CD4-positive, alpha-beta T cell treated with Interleukin-6 for 4 hours (primary cell): Measurements from ENCODE around the gene SLC37A4.
"Not testable (repeated sequence)": the region's sequence is repeated elsewhere in the genome, so short reads cannot be mapped to it uniquely, and the experiment has no call there.

Source experiments
- DNase-seq: peaks from one replicate; pipeline ENCODE4 v3.0.0-alpha.2; 2020; ENCODE audit warnings: mixed read lengths

SLC37A4 gene

DNA sequence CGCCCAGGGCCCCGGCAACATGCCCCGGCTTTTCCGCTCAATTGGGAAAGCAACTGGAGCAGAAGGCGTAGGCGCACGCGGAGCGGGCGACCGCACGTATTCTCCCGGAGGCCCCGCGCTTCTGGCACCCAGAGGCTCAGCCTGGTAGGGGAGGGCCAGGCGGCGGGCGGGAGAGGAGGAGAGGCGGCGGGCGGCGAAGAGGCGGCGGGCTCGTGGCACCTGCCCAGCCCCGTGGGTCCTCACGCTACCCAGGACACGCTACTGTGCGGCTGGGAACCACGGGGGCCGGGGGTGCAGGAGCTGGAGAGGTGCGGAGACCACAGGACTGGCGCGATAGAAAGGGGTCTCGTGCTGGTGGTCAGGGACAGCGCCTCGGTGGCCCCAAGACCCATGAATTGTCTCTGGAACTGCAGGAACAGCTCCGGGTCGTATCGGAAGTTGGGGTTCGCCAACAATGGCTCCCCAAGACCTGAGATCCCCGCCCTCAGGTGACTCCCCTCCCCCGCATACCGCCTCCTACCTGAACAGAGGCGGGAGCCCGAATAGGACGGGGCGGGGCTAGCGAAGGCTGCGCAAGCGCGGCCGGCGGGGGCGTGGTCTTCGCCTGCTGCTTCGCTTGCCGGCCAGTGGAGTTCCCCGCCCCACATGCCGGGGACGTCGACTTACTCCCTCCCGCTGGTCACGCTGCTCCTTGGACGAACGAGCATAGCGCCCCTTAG is at the start of gene SLC37A4:
Gene SLC37A4 (minus strand): TSS at position 549 of the 719 bp plus-strand sequence.
- DNase-seq: peak; percentile 99

DNA sequence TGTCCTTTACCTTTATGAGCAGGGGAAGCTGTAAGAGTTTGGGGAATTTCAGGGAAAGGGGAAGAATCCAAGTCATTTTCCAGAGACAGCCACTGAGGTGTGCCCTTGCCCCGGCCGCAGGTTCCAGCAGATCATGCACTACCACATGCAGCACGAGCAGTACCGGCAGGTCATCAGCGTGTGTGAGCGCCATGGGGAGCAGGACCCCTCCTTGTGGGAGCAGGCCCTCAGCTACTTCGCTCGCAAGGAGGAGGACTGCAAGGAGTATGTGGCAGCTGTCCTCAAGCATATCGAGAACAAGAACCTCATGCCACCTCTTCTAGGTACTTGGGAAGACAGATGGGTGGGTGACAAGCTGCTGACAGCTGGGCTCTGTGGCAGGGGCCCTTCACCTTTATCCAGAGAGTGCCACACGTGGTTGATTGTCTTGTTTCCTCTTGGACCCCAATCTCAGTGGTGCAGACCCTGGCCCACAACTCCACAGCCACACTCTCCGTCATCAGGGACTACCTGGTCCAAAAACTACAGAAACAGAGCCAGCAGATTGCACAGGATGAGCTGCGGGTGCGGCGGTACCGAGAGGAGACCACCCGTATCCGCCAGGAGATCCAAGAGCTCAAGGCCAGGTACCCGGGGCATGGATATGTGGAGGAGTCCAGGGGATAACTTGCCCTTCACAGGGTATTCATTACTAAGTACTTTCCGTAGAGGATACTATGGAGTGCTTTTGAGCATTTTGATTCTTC is 48.2 kb upstream of the SLC37A4 start:
- DNase-seq: no peak

DNA sequence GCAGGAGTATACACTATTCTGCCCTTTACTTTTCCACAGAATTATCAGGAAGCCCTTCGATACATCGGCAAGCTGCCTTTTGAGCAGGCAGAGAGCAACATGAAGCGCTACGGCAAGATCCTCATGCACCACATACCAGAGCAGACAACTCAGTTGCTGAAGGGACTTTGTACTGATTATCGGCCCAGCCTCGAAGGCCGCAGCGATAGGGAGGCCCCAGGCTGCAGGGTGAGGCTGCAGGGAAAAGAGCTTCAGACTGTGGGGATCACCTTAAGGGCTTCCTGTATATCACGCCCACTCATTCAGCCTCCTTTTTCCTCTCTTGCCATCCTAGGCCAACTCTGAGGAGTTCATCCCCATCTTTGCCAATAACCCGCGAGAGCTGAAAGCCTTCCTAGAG is 47.2 kb upstream of the SLC37A4 start:
- DNase-seq: no peak

DNA sequence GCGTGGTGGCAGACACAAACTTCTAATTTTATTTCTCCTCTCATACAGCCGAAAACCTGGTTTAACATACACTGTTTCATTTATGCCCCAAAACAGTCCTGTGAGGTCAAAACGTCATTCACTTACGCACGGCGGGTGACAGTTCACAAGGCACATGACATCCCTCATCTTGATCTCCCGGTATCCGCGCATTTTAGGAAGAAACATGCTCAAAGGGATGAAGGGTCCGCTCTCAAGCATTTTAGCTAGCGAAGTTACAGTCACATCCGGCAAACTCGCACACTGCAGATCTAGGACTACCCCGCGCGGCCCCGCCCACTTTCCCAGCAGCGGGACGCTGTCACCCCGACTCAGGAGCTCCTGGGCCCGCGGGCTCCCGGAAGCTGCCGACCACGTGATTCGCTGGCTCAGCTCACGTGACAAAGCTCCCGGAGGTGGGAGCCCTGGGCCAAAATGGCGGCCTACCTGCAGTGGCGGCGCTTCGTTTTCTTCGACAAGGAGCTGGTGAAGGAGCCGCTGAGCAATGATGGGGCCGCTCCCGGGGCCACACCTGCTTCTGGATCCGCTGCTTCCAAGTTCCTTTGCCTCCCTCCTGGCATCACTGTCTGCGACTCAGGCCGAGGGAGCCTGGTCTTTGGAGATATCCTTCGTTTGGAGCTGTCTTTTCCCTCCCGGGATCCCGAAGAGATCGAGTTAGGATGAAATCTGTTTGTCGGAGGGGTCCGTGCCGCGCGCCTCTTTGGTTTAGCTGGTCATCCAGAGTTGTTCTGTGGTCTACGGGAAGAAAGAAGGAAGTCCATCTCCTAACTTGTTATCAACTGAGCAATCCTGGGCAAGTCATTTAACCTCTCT is 36.9 kb upstream of the SLC37A4 start, which contains the start of gene VPS11:
Gene VPS11 (plus strand): TSS at position 448 of the 852 bp plus-strand sequence. CDS start 6 bp downstream, at position 454.
- peak; percentile 99 for DNase-seq

DNA sequence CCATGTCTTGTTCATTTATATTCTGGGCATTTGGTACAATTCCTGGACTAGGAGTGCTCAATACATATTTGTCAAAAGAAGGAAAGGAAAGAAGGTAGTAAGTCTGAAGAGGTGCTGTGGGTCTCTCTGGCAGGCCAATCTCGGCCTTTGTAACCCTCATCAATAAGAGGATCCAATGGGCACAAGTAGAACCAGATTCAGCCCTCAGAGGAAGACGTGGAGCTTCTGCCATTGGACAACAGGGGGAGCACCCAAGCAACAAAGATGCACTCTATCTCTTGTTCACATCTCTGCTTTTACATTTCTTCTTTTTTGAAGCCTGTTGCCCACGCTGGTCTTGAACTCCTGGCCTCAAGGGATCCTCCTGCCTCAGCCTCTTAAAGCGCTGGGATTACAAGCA is 34.7 kb upstream of the SLC37A4 start:
- peak; percentile 59 for DNase-seq

DNA sequence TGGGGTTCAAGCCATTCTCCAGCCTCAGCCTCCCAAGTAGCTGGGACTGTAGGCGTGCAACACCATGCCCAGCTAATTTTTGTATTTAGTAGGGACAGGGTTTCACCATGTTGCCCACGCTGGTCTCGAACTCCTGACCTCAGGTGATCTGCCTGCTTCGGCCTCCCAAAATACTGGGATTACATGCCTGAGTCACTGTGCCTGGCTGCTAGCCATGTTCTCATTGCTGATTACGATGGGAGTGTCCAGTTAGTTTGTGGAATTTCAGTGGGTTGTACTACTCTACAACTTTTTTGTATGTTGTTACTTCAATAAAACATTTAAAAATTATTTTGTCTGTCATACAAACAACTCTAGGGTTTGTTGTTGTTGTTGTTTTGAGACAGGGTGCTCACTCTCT is 32.1 kb upstream of the SLC37A4 start:
- no peak for DNase-seq

DNA sequence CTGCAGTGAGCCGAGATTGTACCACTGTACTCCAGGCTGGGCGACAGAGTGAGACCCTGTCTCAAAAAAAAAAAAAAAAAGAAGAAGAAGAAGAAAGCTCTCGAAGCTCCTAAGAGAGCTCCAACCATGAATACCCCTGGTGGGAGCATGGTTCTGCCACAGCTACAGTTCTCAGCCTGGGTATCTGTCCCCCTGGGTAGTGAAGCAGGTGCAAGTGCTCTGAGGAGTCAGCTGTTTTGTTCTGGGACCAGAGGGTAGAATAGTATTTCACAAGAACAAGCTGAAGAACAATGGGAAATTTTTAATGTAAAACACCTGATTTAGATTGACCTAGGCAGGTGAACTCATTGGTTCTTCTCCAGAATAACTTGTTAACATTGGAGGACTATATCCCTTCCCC is 30.6 kb upstream of the SLC37A4 start:
- DNase-seq: no peak

DNA sequence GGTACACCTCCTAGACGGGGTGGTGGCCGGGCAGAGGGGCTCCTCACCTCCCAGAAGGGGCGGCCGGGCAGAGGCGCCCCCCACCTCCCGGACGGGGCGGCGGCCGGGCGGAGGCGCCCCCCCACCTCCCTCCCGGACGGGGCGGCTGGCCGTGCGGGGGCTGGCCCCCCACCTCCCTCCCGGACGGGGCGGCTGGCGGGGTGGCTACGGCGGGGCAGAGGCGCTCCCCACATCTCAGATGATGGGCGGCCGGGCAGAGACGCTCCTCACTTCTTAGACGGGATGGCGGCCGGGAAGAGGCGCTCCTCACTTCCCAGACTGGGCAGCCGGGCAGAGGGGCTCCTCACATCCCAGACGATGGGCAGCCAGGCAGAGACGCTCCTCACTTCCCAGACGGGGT is 28.5 kb upstream of the SLC37A4 start:
- DNase-seq: not testable (repeated sequence)

DNA sequence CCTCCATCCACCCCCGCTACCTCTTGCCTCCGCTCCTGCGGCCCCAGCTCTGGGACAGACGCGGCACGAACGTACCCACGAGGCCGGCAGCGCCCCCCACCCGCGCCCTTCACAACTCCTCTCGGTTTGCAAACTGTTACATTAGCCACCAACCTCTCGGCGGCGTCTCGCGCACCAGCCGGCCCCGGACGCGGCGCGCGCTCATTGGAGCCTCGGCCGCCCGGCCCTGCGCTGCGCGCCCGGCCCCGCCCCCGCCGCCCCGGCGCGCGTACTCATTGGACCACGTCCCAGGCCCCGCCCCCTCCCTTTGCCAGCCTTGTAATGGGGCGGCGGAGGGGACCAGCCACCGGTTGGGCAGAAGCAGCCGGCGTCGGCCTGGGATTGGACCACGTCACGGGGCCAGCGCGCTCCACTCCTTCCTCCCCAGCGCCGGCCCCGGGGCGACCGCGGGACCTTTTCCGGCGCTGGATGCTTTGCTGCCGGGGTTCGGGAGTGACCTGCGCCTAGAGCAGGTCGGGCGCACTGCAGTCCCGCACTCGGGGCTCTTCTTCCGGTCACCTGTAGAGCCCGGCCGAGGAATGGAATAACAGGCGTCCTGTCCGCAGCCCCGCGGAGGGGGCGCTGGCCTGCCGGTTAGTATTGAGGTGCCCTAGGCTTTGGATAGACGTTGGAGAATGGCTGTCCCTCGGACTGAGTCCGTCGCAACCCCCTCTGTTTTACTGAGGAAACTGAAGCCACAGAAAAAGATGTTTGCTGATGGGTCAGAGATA is 26.5 kb upstream of the SLC37A4 start, which contains the start of gene HYOU1:
Gene HYOU1 (minus strand): TSS at position 206 of the 770 bp plus-strand sequence. CDS start 1,045 bp downstream, outside the sequence.
- DNase-seq: peak; percentile 100

DNA sequence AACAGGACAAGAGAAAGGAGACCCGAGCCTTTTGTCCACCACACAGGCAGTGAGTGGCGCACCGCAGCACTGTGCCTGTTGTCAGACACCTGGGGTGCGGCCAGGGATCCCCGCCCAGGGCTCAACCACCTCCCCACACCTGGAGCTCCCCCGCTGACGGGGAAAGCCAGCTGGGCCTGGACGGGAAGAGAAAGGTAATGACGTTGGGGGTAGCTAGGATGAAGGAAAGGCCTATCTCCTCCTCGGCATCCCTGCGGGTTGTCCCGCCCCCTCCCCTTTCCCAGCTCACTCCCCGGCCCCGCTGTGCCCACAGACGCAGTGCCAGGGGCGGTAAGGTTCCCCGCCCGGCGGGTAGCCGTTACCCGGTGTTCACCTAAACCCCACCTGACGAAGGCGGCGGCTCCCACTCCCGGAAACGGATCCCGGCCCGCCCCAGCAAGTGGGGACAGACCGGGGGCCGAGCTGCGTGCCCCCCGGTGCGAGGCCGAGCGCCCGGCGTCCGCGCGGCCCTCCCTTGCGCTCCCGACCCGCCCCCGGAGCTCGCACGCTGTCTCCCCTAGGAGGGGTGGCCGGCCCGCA is 25.8 kb upstream of the SLC37A4 start:
- DNase-seq: peak; percentile 50

DNA sequence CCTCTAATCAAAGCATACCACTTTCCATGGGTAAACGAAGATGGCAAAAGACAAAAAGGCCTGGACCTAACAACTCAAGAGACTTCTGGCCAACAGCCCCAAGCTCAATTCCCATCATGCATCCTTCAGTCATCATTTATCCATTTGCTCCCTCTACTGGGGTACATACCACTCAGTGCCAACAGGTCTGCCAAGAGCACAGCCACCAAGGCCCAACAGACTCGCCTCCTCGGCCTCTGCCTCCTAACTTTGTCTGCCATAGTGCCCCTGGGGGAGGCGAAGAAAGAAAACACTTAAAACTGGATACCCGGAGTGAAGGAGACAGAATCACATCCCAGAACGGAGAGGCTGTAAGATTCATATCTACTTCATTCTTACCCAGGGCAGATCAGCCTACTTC is 25.2 kb upstream of the SLC37A4 start:
- DNase-seq: no peak

DNA sequence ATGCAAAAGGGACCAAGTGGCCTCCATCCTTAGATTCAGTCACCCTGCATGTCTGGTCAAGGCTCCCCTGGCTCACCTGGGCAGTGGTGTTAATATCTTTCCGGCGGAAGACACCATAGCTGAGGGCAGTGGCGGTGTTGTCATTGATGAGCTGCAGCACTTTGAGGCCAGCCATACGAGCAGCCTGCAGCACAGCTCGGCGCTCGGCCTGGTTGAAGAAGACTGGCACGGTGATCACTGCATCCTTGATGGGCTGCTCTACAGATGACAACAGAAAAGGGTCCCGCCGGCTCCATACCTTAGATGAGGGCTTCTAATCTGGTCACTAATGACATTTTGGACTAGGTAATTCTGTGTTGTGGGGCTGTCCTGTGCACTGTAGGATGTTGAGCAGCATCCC is 23.7 kb upstream of the SLC37A4 start:
- no peak for DNase-seq

DNA sequence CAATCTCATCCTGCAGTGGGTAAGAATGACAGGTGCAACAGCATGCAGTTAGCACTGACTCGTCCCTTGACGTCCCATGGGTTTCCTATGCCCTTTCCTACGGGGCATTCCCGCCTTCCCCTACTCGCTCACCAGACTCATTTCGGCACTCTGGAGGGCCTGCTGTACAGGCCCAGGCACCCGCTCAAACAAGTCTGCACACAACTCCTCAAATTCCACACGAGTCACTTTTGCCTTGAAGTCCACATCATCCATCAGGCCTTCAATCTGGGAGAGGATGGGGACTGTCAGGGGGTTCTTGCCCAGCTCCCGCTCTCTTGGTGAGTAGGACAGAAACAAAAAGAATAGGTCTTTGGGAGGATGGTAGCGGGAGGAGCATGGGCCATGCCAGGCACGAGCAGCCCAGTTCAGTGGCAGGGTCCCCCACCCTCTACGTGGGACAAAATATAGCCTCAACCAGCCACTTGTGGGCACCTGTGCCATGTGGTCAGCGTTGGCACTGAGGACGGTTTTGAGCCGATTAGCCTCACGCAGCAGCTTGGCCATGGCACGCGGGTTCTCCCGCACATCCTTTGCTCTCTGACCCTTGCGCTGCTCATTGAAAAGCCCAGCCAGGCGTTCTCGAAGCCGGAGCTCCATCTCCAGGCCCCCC is 21.6 kb upstream of the SLC37A4 start:
- no peak for DNase-seq

DNA sequence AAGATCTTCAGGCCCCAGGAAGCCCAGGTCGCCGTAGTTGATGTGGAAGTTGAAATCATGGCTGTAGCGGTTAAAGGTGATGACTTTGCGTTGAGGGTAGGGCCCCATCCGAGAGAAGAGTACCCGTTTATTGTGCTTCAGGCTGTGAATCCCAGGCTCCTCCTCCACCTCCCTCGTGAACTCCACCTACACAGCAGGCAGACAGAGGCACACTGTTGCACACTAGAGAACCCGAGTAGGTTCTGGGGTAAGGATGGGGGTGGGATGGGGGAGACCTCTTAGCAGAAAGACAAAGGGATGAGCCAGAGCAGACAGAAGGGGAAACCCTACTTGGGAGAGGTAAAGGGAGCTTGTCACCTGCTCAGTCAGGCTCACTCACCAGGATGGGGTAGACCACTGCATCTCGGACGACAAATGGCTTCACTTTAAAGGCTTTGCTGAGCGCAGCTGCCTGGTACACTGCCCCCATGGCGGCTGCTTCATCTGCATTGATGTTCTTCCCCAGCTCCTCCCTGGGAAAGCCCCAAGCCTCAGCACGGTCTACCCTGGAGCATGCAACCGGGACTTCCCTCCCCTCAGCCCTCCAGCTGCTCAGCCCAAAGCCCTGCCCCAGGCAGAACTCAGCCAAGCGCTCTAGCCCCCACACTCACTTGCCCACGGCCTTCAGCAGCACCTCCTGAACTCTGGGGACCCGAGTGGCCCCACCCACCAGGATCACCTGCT is 20.9 kb upstream of the SLC37A4 start:
- no peak for DNase-seq

DNA sequence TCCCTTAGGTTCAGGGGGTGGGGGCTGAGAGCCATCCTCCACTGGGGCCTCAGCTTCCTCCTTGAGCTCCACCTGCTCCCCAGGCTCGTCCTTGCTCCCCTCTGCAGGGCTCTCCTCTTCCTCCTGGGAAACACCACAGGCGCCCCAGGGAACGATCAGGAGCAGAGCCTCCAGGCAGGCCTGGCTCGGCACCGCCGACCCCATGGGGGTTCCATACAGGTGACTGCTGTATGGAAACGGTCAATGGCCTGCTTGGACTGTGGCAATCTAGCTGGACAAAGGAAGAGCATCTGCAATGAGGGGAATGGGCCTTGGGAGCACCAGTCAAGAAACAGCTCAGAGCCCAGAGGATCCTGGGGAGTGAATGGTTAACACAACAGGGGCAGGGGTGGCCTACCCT is 18.4 kb upstream of the SLC37A4 start:
- no peak for DNase-seq

DNA sequence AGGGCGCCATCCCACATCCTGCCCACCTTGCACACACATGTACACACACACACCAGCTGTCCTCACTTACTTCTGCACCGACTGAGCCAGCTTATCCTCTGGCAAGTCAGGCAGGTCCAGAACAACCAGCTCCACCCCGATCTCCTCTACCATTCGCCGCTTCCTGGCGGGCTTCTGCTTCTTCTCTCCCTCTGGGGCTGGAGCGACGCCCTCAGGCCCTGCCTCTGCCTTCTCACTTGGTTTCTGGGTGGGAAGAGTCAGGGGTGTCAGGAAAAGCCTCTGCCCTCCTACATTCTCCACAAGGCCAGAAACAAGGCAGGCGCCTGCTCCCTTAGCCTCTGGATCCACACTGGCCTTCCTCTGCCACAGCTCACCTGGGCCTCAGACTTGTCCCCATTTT is 18.0 kb upstream of the SLC37A4 start:
- no peak for DNase-seq

DNA sequence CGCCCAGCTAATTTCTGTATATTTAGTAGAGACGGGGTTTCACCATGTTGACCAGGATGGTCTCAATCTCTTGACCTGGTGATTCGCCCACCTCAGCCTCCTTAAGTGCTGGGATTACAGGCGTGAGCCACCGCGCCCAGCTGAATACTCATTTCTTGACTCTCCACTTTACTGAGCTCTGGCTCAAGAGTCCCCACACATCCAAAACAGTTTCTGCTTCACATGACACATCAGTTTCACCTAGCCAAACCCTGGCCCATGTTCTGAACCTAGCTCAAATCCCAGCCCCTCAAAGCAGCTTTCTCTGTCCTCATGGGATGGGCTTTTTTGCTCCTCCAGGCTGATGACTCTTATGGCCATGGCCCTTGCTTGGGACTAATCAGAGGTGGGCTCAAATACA is 16.5 kb upstream of the SLC37A4 start:
- DNase-seq: no peak

DNA sequence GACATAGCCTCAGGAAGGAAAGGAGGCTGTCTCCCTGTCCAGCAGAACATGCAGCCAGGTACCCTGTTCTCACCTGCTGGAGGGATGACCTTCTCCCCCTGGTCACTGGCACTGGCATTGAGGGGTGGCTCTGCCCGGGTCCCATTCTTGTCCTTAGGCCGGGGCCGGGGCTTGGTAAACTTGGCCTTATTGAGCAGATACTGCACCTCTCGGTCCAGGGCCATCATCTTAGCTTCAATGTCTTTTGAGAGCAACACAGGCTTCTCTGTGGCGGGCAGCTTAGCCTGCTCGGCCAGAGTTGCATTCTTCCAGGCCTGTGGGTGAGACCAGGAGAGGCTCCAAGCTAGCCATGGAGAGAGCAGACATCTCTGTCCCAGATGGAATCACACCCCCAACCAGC is 15.8 kb upstream of the SLC37A4 start:
- no peak for DNase-seq

DNA sequence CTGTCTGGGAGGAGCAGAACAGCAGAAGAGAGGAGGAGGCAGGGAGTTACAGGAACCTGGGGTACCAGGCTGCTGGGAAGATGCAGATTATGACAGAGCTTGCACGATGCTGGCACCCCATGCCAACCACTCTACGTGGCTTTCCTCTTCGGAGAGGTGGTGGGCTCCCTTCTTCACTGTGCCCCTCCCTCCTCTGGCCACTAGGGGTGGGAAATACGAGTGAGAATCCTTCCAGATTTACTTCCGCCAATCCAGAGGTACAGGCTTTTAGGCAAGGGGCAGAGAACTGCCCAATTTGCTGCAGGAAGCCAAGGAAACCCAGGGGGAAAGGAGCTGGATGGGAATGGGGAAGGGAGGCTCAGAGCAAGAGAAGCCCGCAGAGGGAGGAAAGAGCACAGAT is 14.0 kb upstream of the SLC37A4 start:
- no peak for DNase-seq

DNA sequence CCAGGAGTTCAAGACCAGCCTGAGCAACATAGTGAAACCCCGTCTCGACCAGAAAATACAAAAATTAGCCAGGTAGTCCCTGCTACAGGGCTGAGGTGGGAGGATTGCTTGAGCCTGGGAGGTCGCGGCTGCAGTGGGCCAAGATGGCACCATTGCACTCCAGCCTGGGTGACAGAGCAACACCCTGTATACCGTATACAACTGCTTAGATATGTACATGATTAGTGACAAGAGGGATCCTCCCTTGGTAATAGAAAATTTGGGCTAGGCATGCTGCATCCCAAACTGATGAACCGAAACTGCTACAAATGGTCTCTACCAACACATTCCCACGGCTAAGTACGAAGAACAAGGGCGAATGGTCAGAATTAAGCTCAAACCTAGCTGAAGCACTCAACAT is 12.2 kb upstream of the SLC37A4 start:
- DNase-seq: no peak
